HG03457 (cell line): Measurements from ENCODE around the gene FRZB.
"Not testable (repeated sequence)": the region's sequence is repeated elsewhere in the genome, so short reads cannot be mapped to it uniquely, and the experiment has no call there.

Experiments
- ATAC-seq: cut with Tn5 transposase; IDR thresholded peaks from one replicate; pipeline ENCODE4 v1.9.1; 2021; ENCODE audit warnings: moderate number of reproducible peaks; ENCODE audit not compliant: unreplicated experiment

The FRZB gene

GRCh38 chr2:182866461-182867406, at the start of gene FRZB:
TSS of gene FRZB (minus strand) at chr2:182866637. CDS start at chr2:182866552, 85 bp downstream.
- no peak for ATAC-seq

- no peak for ATAC-seq
These were observed 49.2 kb upstream of the FRZB start for GRCh38 chr2:182915369-182916326.

GRCh38 chr2:182914852-182915251, 48.4 kb upstream of the FRZB start:
- no peak for ATAC-seq

- ATAC-seq: no peak
These were observed 46.6 kb upstream of the FRZB start for GRCh38 chr2:182913064-182913463.

- ATAC-seq: no peak
These were observed 46.1 kb upstream of the FRZB start for GRCh38 chr2:182912518-182912915.

GRCh38 chr2:182911813-182912517, 45.5 kb upstream of the FRZB start:
- no peak for ATAC-seq

GRCh38 chr2:182910965-182911364, 44.5 kb upstream of the FRZB start:
- ATAC-seq: no peak

GRCh38 chr2:182907081-182907830, 40.8 kb upstream of the FRZB start:
- no peak for ATAC-seq

GRCh38 chr2:182906454-182906853, 40.0 kb upstream of the FRZB start:
- no peak for ATAC-seq

GRCh38 chr2:182904844-182905243, 38.4 kb upstream of the FRZB start:
- ATAC-seq: no peak

GRCh38 chr2:182903566-182903965, 37.1 kb upstream of the FRZB start:
- ATAC-seq: no peak

GRCh38 chr2:182901748-182902147, 35.3 kb upstream of the FRZB start:
- no peak for ATAC-seq

- no peak for ATAC-seq
These were observed 32.3 kb upstream of the FRZB start for GRCh38 chr2:182898718-182899117.

- ATAC-seq: no peak
These were observed 30.7 kb upstream of the FRZB start for GRCh38 chr2:182897137-182897536.

GRCh38 chr2:182895798-182896197, 29.4 kb upstream of the FRZB start:
- ATAC-seq: no peak

GRCh38 chr2:182895169-182895568, 28.7 kb upstream of the FRZB start:
- ATAC-seq: no peak

- ATAC-seq: no peak
These were observed 27.7 kb upstream of the FRZB start for GRCh38 chr2:182894174-182894573.

- no peak for ATAC-seq
These were observed 27.2 kb upstream of the FRZB start for GRCh38 chr2:182893666-182894065.

- ATAC-seq: not testable (repeated sequence)
These were observed 26.6 kb upstream of the FRZB start for GRCh38 chr2:182893035-182893434.

- ATAC-seq: no peak
These were observed 25.2 kb upstream of the FRZB start for GRCh38 chr2:182891611-182892010.
